NCI-H2029 (cell line): ENCODE measurements around the gene FGR.

Experiments used
- DNase-seq: peaks from one replicate; lab custom pipeline; 2025; lab: John Stamatoyannopoulos, UW

The FGR gene

DNA sequence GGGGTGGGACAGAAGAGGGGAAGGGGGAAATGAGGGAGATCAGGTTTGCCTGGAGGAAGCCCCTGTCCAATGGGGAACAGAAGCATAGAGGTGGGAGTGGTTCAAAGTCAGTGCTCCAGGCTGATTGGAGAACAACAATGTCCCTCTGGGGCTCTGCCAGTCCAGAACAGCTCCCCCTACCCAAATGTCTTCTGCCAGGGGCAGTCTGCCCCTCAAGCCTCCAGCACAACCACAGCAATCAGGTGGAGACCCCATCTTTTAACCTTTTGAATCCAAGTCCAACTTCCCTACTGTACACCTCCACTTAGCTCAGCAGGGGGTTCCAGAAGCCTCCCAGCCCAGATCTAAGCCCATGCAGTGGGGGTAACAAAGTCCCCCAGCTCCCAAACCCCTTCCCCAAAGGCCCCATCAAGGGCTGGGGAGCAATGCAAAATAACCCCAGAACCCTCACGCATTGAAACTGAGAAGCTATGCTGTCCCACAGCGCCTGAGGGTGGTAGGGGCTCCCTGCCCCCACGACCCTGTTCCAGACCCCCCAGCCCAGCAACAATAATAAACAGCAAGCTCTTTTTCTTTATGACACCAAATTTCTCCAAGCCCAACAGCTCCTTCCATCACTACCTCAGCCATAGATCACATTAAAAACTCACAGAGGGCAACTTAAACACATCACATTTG, 34.3 kb downstream of the FGR start:
- no peak for DNase-seq

DNA sequence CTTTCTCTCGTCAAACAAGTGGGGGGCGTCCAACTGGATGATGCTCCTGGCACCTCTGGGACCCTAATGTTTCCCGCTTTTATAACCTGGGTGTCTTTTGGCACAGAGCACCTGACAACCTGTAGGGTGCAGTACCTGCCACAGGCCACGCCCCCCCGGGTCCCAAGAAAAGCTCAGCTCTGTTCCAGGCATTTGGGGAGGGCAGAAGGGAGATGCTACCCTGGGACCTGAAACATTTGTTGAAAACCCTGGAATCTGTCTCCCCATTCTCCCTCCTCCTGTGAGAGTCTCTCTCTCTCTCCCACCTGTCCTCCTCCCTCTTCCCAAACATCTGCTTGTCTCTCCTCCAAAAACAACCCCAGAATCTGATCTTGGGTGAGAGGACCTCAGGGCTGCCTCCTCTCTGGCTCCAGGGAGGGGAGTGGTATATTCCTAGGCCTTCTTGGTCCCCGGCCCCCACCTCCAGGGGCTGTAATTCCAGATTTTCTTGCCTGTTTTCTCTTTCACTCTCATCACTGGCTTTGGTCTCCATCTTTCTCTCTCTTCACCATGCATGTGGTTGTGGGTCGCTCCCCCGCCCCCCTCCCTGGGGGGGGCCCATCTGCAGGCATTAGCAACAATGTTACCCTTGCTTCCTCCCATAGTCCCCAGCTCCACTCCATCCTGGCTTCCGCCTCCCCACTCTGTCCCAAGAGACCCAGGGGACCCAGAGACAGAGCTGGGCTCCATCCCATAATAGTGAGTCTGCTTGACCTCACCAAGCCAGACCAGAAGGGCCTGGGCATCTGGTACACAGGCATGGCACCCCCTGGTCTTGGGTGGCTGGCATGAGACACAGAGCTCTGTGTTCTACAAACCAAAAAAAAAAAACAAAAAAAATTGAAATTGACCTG, 35.1 kb downstream of the FGR start:
- no peak for DNase-seq

DNA sequence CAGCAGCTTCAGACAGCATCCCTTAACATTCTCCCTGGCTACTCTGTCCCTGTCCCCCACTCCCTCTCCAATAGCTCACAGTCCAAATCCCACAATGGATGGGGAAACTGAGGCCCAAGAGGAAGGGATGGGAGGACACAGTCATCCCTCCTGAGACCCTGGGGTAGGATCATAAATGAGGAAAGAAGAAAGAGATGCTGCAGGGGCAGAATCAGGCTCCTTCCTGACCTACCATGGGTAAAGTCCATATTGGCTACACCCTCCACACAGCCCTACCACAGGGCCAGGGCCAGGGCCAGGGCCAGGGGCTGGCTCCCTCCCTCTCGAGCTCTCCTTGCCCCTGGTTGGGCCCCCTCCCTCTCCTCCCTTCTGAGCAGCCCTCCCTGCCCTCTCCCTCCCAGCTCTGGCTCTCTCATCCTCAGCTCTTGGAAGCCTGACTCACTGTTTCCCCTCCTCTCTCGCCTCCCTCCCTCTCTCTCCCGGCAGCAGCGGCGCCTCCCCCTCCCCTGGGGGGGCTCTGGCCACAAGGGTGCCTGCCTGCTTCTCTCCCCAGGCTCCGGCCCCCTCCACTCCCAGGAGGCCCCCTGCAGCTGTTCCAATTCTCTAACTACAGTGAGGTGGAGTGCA, 36.0 kb downstream of the FGR start:
- no peak for DNase-seq

DNA sequence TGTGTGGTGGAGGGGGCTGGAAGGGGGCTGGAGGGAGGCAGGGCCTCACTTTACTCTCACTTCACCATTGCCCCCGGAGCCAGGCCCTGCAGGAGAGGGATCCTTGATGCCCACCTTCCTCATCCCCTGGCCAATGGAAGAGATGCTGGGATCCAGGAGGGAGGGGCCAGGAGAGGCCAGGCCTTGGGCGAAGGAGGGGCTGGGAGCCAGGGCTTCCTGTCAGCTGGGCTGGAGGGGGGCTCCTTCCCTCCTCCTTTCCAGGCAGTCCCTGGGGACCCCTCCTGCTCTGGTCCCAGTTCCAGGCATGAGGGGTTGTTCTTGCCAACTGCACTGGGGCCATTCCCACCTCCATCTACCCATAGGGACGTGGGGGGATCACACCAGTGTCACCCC, 36.7 kb downstream of the FGR start:
- no peak for DNase-seq

DNA sequence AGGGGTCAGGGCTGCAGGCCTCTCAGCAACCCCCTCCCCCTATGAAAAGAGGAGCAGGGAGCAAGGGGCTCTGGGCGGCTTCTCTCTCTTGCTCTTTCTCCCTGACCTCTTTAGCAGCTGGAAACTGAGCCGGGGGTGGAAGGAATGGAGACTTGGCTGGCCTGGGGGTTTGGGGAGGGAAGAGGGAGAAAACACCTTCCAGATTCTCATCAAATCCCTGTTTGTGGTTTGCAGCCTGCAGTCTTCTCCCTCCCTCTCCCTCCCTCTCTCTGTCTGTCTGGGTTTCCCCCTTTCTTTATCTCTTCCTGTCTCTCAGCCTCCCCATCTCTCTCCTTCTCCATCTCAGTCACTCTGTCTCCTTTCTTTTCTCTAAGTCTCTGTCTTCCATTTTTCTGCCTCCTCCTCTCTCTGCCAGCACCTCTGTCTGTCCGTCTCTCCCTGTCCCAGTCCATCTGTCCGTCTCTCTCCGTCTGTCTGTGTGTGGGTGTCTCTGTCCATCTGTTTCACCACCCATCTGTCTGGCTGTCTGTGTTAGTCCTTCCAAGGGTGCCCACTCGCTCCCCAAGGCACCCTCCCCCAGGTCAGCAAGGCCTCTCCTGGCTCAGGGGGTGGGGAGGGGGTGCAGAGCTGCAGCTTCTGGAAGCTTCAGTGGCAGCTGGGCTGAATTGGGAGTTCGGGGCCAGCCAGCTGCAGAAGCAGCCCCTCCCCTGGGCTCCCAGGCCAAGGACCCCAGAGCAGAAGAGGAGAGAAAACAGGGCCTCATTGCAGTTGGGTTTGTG, 37.3 kb downstream of the FGR start:
- no peak for DNase-seq

DNA sequence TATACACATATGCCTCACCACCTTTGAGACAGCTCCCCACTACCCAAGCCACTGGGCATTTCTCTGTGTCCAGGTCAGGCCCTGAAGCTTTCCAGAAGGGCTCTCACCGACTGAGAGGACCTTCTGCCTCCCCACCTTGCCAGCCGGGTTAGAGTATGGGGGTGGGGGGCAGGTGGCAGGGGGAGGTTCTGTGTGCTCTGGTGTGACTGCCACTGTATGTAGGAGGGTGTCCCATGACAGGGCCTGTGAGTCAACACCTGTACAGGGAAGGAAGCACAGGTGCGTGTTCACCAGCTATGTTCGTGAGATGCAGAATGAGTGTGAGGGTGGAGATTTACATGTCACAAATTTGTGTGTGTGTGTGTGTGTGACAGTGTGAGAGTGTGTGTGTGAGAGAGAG, 38.0 kb downstream of the FGR start:
- no peak for DNase-seq

DNA sequence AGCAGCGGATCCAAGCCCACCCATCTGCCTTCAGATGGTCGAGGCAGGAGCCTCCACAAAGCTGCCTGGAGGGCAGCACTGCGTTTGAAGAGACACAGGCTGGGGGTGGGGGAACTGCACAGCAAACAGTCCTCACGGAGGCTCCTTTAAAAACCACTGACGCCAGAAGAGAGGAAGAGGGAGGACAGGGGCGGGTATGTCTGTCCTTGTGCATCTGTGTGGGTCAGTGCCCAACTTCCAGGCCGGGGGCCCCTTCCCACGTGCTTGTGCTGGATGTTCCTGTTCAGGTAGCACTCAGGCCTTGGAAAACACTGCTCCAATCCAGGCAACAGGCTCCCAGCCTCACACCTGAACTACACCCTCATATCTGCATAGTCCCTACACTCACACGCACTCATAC, 38.7 kb downstream of the FGR start:
- DNase-seq = no peak

DNA sequence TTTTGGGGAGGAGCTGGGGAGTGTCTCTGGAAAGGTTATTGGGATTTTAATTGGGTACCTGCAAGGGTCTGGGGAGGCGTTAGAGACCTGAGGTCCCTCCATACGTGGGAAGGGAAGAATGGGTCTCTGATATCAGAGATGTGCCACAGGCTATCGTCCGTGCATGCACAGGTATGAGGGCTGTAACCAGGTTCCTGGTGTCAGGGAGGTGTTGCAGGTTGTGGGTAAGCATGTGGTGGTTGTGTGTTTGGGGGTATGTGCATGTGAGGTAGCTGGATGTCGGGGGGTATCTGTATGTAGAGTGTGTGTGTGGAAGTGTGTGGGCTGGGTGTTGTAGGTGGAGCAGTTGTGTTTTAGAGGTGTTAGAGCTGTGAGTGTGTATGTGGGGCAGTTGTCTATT, 39.4 kb downstream of the FGR start:
- no peak for DNase-seq

DNA sequence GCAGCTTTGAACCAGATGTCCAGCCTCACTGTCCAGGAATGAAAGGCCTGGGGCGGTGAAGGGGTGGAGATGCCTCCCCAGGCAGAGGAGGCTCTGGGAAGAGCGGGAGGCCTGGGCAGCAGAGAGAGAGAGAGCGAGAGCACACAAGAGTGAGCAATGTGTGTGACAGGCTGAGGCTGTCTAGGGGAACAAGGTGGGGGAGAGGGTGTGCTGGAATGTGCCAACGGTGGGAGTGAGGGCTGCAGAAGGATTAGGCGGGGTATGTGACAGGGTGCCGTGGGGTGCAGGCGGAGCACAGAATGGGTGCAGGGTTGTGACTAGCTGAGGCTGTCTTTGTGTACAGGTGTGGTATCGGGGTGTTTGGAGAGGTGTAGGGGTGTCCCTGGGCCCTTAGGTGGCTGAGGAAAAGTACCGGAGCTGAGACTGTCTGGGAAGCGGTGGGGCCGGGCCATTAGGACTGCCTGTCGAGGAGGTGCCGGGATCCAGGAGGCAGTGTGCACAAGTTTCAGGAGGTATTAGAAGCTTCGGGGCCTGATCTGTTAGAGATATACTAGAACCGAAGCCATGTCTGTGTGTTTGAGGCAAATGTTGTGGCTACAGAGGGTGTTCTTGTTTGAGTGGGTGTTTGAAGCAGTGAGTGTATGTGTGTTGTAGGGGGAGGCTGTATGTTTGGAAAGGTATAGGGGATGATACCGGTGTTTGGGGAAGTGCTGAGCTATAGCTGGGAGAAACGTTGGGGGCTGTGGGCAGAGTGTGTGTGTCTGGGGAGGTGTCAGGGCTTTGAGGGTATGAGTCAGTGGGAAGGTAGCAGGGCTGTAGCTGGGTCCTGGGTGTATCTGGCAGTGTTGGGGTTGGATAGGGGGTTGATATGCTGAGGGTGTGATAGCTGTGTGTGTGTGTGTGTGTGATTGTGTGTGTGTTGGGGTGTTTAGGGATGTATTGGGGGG, 40.1 kb downstream of the FGR start:
- DNase-seq = no peak

DNA sequence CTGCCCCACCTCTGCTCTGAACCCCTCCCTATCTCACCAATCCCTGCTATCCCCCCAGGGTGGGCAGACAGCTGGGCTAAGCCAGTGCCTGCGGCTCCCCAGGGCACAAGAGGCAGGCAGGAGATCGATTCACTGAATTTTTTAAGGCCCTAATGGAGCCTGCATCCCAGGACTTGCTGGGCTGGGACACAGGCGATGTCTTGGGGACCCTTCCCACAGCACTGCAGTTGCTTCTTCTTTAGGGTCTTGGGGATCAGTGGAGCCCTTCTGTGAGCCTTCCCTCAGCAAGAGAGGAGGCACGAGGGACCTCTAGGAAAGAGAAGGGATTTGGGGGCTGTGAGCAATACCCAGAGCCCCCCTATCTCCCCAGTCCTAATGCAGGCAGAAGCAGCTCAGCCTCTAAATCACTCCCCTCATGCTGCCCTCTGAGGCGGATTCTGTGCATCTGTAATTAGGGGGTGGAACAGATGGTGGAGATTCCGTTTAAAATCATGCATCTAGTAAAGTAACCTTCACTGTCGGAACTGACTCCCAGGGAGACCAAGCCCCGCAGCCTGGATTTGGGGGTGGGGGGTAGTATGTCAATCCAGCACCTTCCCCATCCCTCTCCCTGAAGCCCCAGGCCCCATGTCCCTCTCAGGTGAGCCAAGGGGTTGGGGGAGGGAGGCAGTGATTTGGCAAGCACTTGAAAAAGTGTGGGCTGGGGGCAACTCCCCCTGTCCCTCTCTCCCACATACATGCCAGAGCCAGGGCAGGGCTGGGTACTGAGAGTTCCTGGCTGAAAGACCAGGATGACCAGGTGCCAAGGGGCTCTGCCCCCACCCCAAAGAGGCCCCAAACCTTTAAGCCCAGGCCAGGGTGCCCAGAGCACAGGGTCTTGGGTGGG, 41.1 kb downstream of the FGR start:
- no peak for DNase-seq

DNA sequence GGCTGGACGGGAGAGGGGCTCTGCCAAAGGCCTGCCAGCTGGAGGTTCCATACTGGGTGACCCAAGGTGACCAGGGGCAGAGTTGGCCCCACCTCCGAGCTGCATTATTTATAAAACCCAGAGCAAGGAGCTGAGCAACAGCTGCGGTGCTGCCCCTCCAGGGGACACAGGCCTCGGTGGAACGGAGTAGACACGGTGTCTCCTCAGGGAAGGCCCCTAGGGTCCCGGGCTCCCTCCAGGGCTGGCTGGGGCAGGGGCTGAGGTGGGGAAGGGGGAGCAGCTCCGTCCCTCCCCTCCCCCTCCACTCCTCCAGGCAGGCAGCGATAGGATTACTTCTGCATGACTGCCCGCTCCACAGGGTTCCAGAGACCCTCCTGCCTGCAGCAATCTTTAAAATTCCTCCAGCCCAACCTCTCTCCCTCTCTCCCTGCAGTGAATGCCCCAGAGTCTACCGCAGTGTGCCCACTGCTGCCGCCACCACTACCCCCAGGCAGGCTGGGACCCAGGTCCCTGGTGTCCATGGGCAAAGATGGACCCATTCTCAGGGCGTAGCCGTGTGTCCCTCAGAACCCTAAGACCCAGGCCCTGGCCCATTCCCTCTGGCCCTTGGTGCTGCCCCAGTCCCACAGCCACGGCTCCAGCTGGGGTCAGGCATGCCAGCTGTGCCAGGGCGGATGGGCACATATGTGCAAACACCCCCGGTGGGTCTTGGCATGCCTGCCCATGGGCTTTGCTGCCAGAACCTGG, 41.9 kb downstream of the FGR start:
- no peak for DNase-seq

DNA sequence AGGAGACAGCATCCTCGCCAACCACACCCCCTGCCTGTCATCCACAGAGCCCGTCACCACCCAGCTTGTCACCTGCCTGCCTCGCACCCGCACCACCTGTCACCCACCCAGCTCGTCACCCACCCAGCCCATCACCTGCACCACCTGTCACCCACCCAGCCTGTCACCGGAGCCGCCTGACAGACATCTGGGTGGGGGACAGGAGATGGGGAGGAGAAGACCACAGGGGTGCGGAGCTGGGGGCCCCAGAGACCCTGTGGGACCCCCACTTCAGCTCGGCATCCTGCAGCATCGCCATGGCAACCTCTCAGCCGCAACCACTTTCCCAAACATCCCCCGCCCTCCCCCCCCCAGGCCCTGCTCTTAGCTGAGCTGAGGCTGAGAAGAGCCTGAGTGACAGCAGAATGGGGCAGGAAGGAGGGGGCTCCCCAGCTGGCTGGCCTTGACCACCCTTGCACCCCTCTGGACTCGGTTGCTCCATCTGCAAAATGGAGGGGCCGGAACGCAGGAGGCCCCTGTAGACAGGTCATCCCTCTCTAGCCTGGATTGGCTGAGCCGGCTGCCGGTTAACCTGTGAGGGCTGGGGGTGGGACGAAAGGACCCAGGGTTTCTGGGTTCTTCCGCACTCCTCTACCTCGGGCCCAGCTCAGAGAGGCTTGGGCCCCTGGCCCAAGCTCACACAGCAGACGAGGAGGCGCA, 42.6 kb downstream of the FGR start:
- DNase-seq = no peak

DNA sequence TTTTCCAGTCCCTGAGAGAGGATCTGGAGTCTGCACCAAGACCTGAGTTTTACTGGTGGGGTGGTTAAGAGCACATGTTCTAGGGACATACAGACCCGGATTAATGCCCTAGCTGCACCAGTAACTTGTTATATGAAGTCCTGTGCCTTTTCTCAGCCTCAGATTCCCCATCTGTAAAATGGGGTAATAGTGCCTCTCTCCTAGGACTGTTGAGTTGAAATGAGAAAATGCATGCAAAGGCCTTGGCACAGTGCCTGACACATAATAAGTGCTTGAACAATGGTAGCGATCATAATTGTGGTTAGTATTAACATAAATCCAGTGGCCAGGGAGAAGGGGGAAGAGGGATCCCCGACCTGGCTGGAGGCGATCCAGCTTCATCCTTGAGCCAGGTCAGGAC, 43.4 kb downstream of the FGR start:
- no peak for DNase-seq

DNA sequence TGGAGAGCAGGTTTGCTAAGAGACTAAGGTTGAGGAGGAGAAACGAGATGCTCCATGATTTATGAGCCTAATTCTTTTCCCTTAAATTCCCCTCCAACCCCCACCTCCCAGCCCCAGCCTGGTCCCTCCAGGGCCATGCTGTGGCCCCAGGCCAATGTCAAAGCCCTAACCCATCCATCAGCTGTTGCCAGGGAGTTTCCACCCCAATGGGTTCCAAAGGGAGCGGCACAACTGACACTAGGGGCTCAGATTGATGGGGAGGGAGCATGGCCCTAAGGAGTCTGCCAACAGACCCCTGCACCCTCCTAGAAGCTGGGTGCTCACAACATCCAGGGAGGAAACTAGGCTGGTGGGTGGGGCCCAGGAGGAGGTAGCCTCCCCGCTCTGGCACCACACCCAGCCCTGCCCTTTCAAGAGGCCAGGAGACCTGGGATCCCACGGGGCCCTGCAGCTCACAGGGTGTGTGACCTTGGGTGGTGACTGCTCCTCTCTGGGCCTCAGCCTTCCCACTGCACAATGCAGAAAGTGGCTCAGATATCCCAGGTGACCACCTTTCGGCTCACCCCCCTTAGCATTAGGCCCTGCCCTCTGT, 44.0 kb downstream of the FGR start:
- DNase-seq = no peak

DNA sequence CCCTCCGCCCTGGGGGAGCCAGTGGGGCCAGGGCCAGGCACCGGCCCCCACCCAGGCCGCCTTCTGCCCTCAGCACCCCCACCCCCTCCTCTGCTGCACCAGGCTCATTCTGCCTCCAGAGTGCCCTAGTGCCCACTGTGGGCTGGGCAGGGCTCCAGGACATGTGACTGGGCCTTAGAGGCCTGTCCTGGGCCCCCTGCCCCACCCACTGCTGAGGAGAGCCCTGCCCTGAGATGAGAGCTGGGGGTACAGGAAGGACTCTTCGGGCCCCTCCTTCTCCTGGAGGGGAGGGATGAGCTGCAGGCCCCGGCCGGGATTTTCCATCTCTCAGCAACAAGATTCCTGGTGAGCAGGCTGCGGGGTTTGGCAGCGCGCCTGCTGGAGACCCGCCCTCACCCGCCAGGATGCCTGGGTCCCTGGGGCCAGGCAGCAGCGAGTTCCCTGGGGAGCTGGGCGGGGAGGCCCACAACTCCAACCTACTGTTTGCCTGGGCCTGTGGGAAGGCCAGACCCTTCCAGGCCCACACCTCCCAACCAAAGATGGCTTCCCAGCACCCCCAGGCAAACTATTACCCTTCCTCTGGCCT, 45.1 kb downstream of the FGR start:
- DNase-seq = no peak

DNA sequence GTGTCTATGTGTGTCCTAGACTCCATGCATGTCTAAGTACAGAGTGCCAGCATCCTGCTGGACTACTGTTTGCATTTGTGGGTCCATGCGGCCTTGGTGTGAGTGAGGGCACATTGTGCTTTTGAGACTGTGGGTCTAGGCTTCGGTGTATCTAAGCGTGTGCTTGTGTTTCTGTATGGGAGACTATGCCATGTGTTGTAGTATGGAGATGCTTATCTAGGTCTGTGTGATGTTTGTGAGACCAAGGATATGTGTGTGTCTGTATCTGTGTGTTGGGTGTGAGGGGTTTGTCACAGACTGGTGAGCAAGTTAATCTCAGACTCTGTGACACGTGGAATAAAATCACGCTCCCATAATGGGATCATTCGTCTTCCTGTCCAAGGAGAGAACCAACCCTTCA, 45.5 kb downstream of the FGR start:
- DNase-seq = no peak

DNA sequence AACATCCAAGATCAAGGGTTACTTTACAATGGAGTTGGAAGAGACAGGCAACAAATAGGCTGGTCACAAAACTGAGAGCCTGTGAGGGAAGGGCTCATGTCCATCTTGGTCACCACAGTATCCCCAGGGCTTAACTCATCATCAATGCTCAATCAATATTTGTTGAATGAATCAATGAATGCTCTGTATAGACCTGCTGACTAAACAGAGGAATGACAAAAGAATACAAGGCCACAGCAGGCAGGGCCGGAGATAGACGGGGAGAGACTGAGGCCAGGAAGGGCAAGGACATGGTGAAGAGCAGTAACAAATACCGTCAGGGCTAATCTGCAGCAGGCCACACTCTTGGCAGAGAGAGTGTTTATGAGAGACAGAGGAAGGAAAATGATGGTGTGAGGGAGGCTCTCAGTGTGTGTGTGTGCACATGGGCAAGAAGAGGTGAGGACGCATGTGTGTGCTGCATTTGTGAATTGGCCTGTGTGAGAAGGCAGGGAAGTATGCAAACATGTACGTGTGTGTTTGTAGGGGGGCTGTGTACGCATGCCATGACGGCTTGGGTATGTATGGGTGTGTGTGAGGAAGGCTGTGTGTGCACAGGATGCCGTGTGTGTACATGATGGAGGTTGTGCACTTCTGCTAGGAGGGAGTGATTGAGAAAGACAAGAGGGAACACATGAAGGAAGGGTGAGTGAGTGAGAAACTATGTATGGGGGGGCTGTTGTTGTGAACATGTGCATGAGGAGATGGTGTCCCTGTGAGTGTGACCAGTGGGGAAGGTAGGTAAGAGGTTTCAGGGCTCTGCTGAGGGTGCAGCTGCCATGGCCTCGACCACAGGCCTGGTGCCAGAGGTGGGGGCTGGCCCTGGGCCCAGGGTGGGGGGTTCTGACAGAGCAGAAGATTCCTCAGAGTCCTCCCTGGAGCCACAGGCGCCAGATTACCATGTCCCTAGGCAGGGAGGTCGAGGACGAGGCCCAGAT, 46.4 kb downstream of the FGR start:
- DNase-seq = no peak
